Heart left ventricle (tissue), 16 donors: ENCODE data around the gene SAMD11. TPM values are rescaled to one million over a fixed set of nuclear protein-coding genes. Genes with fewer than 3 reads are reported as not detected.

Experiments
- ATAC-seq, 4 donors: fragments of 200-7000 bp; cut with Tn5 transposase; one replicate each; pipeline ENCODE4 v1.9.1; 2020 to 2022; ENCODE audit warnings: moderate library complexity in 4 of 4, mild to moderate bottlenecking in 3 of 4, moderate number of reproducible peaks in 1 of 4
- DNase-seq, 5 donors: peaks; one replicate each; pipeline ENCODE4 v3.0.0-alpha.2; 2020
- H3K27ac ChIP-seq, 12 donors: fragments of 200-600 bp; sonication (generic) in 4 of 12; one replicate each; pipeline versions ENCODE4 v1.5.0 to v1.8.0; 2016 to 2022; ENCODE audit warnings: mild to moderate bottlenecking in 2 of 12
- H3K27me3 ChIP-seq, 9 donors: fragments of 200-600 bp; sonication (generic) in 2 of 9; one replicate each; pipeline versions ENCODE4 v1.5.1 to v1.8.0; 2016 to 2022; ENCODE audit warnings: mild to moderate bottlenecking in 3 of 9
- H3K36me3 ChIP-seq, 9 donors: fragments of 200-600 bp; sonication (generic) in 2 of 9; one replicate each; pipeline versions ENCODE4 v1.5.0 to v1.8.0; 2018 to 2022; ENCODE audit warnings: mild to moderate bottlenecking in 2 of 9
- H3K4me1 ChIP-seq, 12 donors: fragments of 200-600 bp; sonication (generic) in 4 of 12; one replicate each; pipeline versions ENCODE4 v1.5.0 to v1.8.0; 2016 to 2022; ENCODE audit warnings: mild to moderate bottlenecking in 3 of 12
- H3K4me3 ChIP-seq, 12 donors: fragments of 200-600 bp; sonication (generic) in 4 of 12; one replicate each; pipeline versions ENCODE4 v1.5.0 to v1.8.0; 2017 to 2022; ENCODE audit warnings: mild to moderate bottlenecking in 9 of 12, moderate library complexity in 4 of 12
- H3K9me3 ChIP-seq, 12 donors: fragments of 200-600 bp; sonication (generic) in 4 of 12; one replicate each; pipeline versions ENCODE4 v1.5.0 to v1.8.0; 2016 to 2022; ENCODE audit warnings: mild to moderate bottlenecking in 1 of 12
- CTCF ChIP-seq, 12 donors: fragments of 200-600 bp; sonication (generic) in 4 of 12; IDR thresholded peaks; one replicate each; pipeline versions ENCODE4 v1.5.0 to v1.8.0; 2018 to 2022; ENCODE audit warnings: antibody characterized with exemption in 12 of 12, mild to moderate bottlenecking in 5 of 12
- POLR2A ChIP-seq, 2 donors: fragments of 450-650 bp; IDR thresholded peaks; one replicate each; pipeline ENCODE4 v1.6.1; 2017; ENCODE audit warnings: antibody characterized with exemption in 2 of 2, mild to moderate bottlenecking in 2 of 2, moderate library complexity in 2 of 2
- WGBS, 4 donors: extraction: QIAGEN DNeasy Blood & Tissue Kit in 2 of 4; methylation state at CpG; one replicate each; pipeline versions ENCODE4 v1.1.5 to v1.1.7; 2013 to 2018; 5-methylcytosine and 5-hydroxymethylcytosine counted together
- intact Hi-C, 10 donors: fragments of 100-400 bp; cut with DNase I; formaldehyde crosslinking; loops; one replicate each; pipeline versions ENCODE4 v1.11.1 to v1.14.2; 2022
- polyA plus RNA-seq, 2 donors: library from polyadenylated mRNA; stranded (reverse); fragments of 200-250 nt; gene quantifications; one replicate each; pipeline ENCODE4 v1.2.3, GENCODE V29; 2013
- total RNA-seq, 9 donors: library from RNA; depleted of rRNA in 2 of 9; stranded (reverse); fragments of >200 nt in 2 of 9; fragmentation: NEBNext Ultra II Directional in 3 of 9; extraction: Animal tissue kit (Norgen Biotek cat#: 25700) in 3 of 9; gene quantifications; one replicate each; pipeline versions ENCODE4 v1.1.0 to v1.2.4, GENCODE V29; 2016 to 2023
- donor health status: ischemic (EF 13 %, LVEDD 7.1; RV severe dilation, severe dysfunction).
- donor health status: healthy with polysubstance abuse.
- donor health status: DM: no; HTN: yes; CAD: no.
- donor health status: DM: no; HTN: no; CAD: no.
- donor health status: ischemic (EF 25% LVEDD 6.9; RV normal size, moderate dysfunction).
- donor health status: ischemic (EF 25% LVEDD 5.7; RV mildly dilated, moderate dysfunction).
- donor health status: healthy.
- donor health status: DM: yes; HTN: yes; CAD: no.
- donor health status: ischemic (EF 35%, LVEDD 5.7; RV mildly dilated, moderate dysfunction).
- donor health status: nonischemic (EF 11% LVEDD 7.7; RV severe dilation, severe dysfunction).
- donor health status: DM: yes; HTN: yes; CAD: no.
- donor health status: PGD.
- donor health status: ischemic (EF 29% LVEDD 5.4; RV normal size, mild dysfunction).
- donor health status: nonischemic (EF 23%, LVEDD 6.1; RV moderate dilation, normal function).

Gene SAMD11
- total and polyA plus RNA-seq, 11 donors = 0.38 to 3.2 (median 0.96) TPM

GRCh38 chr1:964691-965525 is 41.2 kb downstream of the SAMD11 start:
- peak in 1 of 5 donors; percentile 56 for DNase-seq
- WGBS, 4 donors = 91 to 95% (median 93%) methylated on average over 36 to 40 of the region's 51 CpGs
- no peak for TF ChIP-seq POLR2A (IDR thresholded peaks at IDR 0.05)
- TF ChIP-seq CTCF (IDR thresholded peaks at IDR 0.05) = no peak

GRCh38 chr1:965526-966134 is 41.9 kb downstream of the SAMD11 start:
- peak overlapping the region in 2 of 12 donors; percentile 60 to 70 for H3K4me3 ChIP-seq
- peaks cover 4 to 29% (median 12%) of the 10 kb centered on the region in 12 donors for H3K4me1 ChIP-seq
- H3K27me3 ChIP-seq = peaks cover 0 to 23% (median 13%) of the 10 kb centered on the region in 9 donors
- no peaks in the 10 kb centered on the region for H3K9me3 ChIP-seq
- H3K36me3 ChIP-seq = peaks cover 0 to 12% (median 0%) of the 10 kb centered on the region in 9 donors
- intact Hi-C loops = loop anchor here in 1 of 10 donors (10.0 kb wide), 1 partner anchor 61 kb away; no protein-coding TSS in a partner anchor
- DNase-seq (peak in 2 of 5 donors; percentile 23 to 49), ATAC-seq (no peak)
- no peak overlapping the region for H3K27ac ChIP-seq
- no peak for TF ChIP-seq CTCF (IDR thresholded peaks at IDR 0.05)
- TF ChIP-seq POLR2A (IDR thresholded peaks at IDR 0.05) = no peak
- WGBS, 4 donors = 80 to 86% (median 82%) methylated on average over 18 to 26 of the region's 26 CpGs

More at GRCh38 chr1:964691-965525, 41.2 kb downstream of the SAMD11 start:
- intact Hi-C loops = loop anchor here in 1 of 10 donors (10.0 kb wide), 1 partner anchor 60 kb away; no protein-coding TSS in a partner anchor
- H3K9me3 ChIP-seq = no peaks in the 10 kb centered on the region
- peaks cover 4 to 29% (median 13%) of the 10 kb centered on the region in 12 donors for H3K4me1 ChIP-seq
- no peak overlapping the region for H3K27ac ChIP-seq
- ATAC-seq = no peak
- H3K4me3 ChIP-seq = no peak overlapping the region
- H3K27me3 ChIP-seq = peaks cover 0 to 16% (median 7%) of the 10 kb centered on the region in 9 donors
- peaks cover 0 to 12% (median 0%) of the 10 kb centered on the region in 9 donors for H3K36me3 ChIP-seq

DNA sequence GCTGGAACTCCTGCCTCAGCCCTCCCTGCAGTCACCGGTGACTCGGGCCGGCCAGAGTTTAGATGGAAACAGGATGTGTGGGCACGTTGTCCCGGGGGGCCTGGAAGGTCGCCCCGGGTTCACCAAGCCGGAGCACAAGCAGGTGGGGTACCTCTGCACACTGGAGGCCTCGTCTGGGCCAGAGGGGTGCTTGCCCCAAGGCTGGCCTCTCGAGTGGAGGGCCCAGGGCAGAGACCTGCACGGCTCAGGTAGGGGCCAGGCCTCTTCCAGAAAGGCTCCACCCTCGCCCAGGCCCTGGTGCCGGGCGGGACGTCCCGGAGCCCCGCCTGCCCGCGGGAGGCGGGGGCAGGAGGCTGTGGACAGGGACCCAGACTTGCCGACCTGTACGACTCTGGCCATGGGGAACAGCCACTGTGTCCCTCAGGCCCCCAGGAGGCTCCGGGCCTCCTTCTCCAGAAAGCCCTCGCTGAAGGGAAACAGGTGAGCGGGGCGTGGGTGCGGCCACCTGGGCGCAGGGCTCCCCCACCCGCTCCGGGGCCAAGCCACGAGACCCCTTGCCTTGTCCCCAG is 42.5 kb downstream of the SAMD11 start, which contains the start of gene PLEKHN1:
PLEKHN1 (plus strand) TSS at position 348 of the 569 bp plus-strand sequence; CDS start at position 398, 50 bp downstream.
- Histone ChIP-seq H3K4me1 (peaks cover 4 to 29% (median 12%) of the 10 kb centered on the region in 12 donors), H3K9me3 (no peaks in the 10 kb centered on the region), H3K27ac (peak within 1 kb of the TSS in 3 of 12 donors; percentile 20 to 68 (median 50)), H3K27me3 (peaks cover 0 to 29% (median 19%) of the 10 kb centered on the region in 9 donors), H3K4me3 (peak within 1 kb of the TSS; percentile 49 to 78 (median 61)), H3K36me3 (peaks cover 0 to 12% (median 0%) of the 10 kb centered on the region in 9 donors)
- WGBS, 4 donors = 15 to 28% (median 17%) methylated on average over 6 to 31 of the region's 31 CpGs
- peak in 3 of 4 donors; percentile 1 to 10 (median 5) for ATAC-seq
- intact Hi-C loops = loop anchor here in 1 of 10 donors (10.0 kb wide), 1 partner anchor 61 kb away; no protein-coding TSS in a partner anchor
- TF ChIP-seq CTCF (IDR thresholded peaks at IDR 0.05) (no peak), POLR2A (IDR thresholded peaks at IDR 0.05) (no peak)
- DNase-seq = peak in 2 of 5 donors; percentile 25 to 60
